ENCODE results near the gene POU2AF3. TPM values are rescaled to one million over a fixed set of nuclear protein-coding genes. Genes with fewer than 3 reads are reported as not detected.
"Not testable (repeated sequence)": the region's sequence is repeated elsewhere in the genome, so short reads cannot be mapped to it uniquely, and the experiment has no call there.

The POU2AF3 gene
- total RNA-seq, 1 experiment from 2014 or later = not detected

GRCh38 chr11:111312076-111312475 is 13.7 kb downstream of the POU2AF3 start:
- ChIA-PET CTCF (interaction anchor here (1.2 kb wide), 2 partner anchors 111 to 116 kb away, joined by 3 read pairs; no protein-coding TSS in a partner anchor), POLR2A (interaction anchor here (0.8 kb wide), 1 partner anchor 12 kb away, joined by 3 read pairs; no protein-coding TSS in a partner anchor)
- intact Hi-C loops (cut with micrococcal nuclease) = no loop called here
- H3K27me3 Mint-ChIP-seq (ENCODE audit: insufficient read depth, unreplicated experiment) = peaks cover 65% of the 10 kb centered on the region
- BruUV-seq (replicated peaks) = no TSS peak
- TF ChIP-seq CTCF (IDR thresholded peaks at IDR 0.05; ENCODE audit: unreplicated experiment) = no peak
- no peak for DNase-seq (ENCODE audit: unreplicated experiment)
- peaks cover 6% of the 10 kb centered on the region for H3K4me1 Mint-ChIP-seq (ENCODE audit: insufficient read depth, unreplicated experiment)
- H3K4me3 Mint-ChIP-seq (ENCODE audit: unreplicated experiment) = no peak overlapping the region
- no peaks in the 10 kb centered on the region for H3K36me3 Mint-ChIP-seq (ENCODE audit: insufficient read depth, unreplicated experiment)
- H3K27ac Mint-ChIP-seq (ENCODE audit: low read depth, unreplicated experiment) = no peak overlapping the region
- H3K9me3 Mint-ChIP-seq (ENCODE audit: unreplicated experiment) = peaks cover 8% of the 10 kb centered on the region

- no peaks in the 10 kb centered on the region for H3K36me3 Mint-ChIP-seq (ENCODE audit: insufficient read depth, unreplicated experiment)
- intact Hi-C loops (cut with micrococcal nuclease) = no loop called here
- H3K4me3 Mint-ChIP-seq (ENCODE audit: unreplicated experiment) = no peak overlapping the region
- H3K9me3 Mint-ChIP-seq (ENCODE audit: unreplicated experiment) = peaks cover 5% of the 10 kb centered on the region
- no peaks in the 10 kb centered on the region for H3K4me1 Mint-ChIP-seq (ENCODE audit: insufficient read depth, unreplicated experiment)
- no peak overlapping the region for H3K27ac Mint-ChIP-seq (ENCODE audit: low read depth, unreplicated experiment)
- peaks cover 79% of the 10 kb centered on the region for H3K27me3 Mint-ChIP-seq (ENCODE audit: insufficient read depth, unreplicated experiment)
- no peak for TF ChIP-seq CTCF (IDR thresholded peaks at IDR 0.05; ENCODE audit: unreplicated experiment)
- ChIA-PET CTCF (interaction anchor here (0.8 kb wide), 1 partner anchor 12 kb away, joined by 3 read pairs; no protein-coding TSS in a partner anchor), POLR2A (interaction anchor here (2.0 kb wide), 1 partner anchor 9 kb away, joined by 5 read pairs; no protein-coding TSS in a partner anchor)
- DNase-seq (ENCODE audit: unreplicated experiment) = no peak
- no TSS peak for BruUV-seq (replicated peaks)
Measured at GRCh38 chr11:111319296-111319695, 20.9 kb downstream of the POU2AF3 start.

GRCh38 chr11:111320199-111320598 is 21.9 kb downstream of the POU2AF3 start:
- intact Hi-C loops (cut with micrococcal nuclease); POLR2A ChIA-PET; H3K4me3 Mint-ChIP-seq (ENCODE audit: unreplicated experiment); H3K36me3 Mint-ChIP-seq (ENCODE audit: insufficient read depth, unreplicated experiment); H3K9me3 Mint-ChIP-seq (ENCODE audit: unreplicated experiment); DNase-seq (ENCODE audit: unreplicated experiment); BruUV-seq (replicated peaks); H3K27ac Mint-ChIP-seq (ENCODE audit: low read depth, unreplicated experiment); H3K4me1 Mint-ChIP-seq (ENCODE audit: insufficient read depth, unreplicated experiment): not testable (repeated sequence)
- CTCF ChIA-PET = interaction anchor here (1.0 kb wide), 1 partner anchor 109 kb away, joined by 5 read pairs; no protein-coding TSS in a partner anchor
- H3K27me3 Mint-ChIP-seq (ENCODE audit: insufficient read depth, unreplicated experiment) = peaks cover 79% of the 10 kb centered on the region

GRCh38 chr11:111320728-111321568 is 22.6 kb downstream of the POU2AF3 start:
- Mint-ChIP-seq H3K27ac (ENCODE audit: low read depth, unreplicated experiment) (no peak overlapping the region), H3K27me3 (ENCODE audit: insufficient read depth, unreplicated experiment) (peaks cover 79% of the 10 kb centered on the region), H3K36me3 (ENCODE audit: insufficient read depth, unreplicated experiment) (no peaks in the 10 kb centered on the region), H3K4me3 (ENCODE audit: unreplicated experiment) (no peak overlapping the region), H3K9me3 (ENCODE audit: unreplicated experiment) (no peaks in the 10 kb centered on the region), H3K4me1 (ENCODE audit: insufficient read depth, unreplicated experiment) (no peaks in the 10 kb centered on the region)
- CTCF ChIA-PET = interaction anchor here (0.6 to 1.0 kb wide), 2 partner anchors 108 to 263 kb away, joined by 3 to 5 read pairs; no protein-coding TSS in a partner anchor
- POLR2A ChIA-PET = no interaction called here
- intact Hi-C loops (cut with micrococcal nuclease) = no loop called here
- BruUV-seq (replicated peaks) = no TSS peak
- no peak for TF ChIP-seq CTCF (IDR thresholded peaks at IDR 0.05; ENCODE audit: unreplicated experiment)
- no peak for DNase-seq (ENCODE audit: unreplicated experiment)
